DMS53 (cell line): Measurements from ENCODE around the gene SLC51A.

Source experiments
- DNase-seq: peaks from one replicate; lab custom pipeline; 2025; lab: John Stamatoyannopoulos, UW

Gene SLC51A

GRCh38 chr3:196215493-196216020, 777 bp upstream of the SLC51A start:
- no peak for DNase-seq

- DNase-seq = no peak
Measured at GRCh38 chr3:196216681-196217211, 412 bp downstream of the SLC51A start.

GRCh38 chr3:196217307-196218154, 1.2 kb downstream of the SLC51A start:
- peak; percentile 18 for DNase-seq

- peak; percentile 56 for DNase-seq
Measured at GRCh38 chr3:196218155-196218712, 1.9 kb downstream of the SLC51A start.

GRCh38 chr3:196219194-196219969, 3.0 kb downstream of the SLC51A start:
- DNase-seq = peak; percentile 82

GRCh38 chr3:196219970-196220311, 3.6 kb downstream of the SLC51A start:
- DNase-seq = no peak

GRCh38 chr3:196220587-196220986, 4.3 kb downstream of the SLC51A start:
- no peak for DNase-seq

GRCh38 chr3:196220991-196221390, 4.7 kb downstream of the SLC51A start:
- DNase-seq = no peak

- DNase-seq = peak; percentile 82
Measured at GRCh38 chr3:196222876-196223595, 6.7 kb downstream of the SLC51A start.

GRCh38 chr3:196225086-196225485, 8.8 kb downstream of the SLC51A start:
- DNase-seq = no peak

GRCh38 chr3:196225763-196226364, 9.5 kb downstream of the SLC51A start:
- no peak for DNase-seq

GRCh38 chr3:196227121-196227561, 10.8 kb downstream of the SLC51A start:
- no peak for DNase-seq

- no peak for DNase-seq
Measured at GRCh38 chr3:196227629-196228493, 11.5 kb downstream of the SLC51A start.

GRCh38 chr3:196232154-196232881, 16.0 kb downstream of the SLC51A start:
- no peak for DNase-seq

GRCh38 chr3:196232882-196233251, 16.5 kb downstream of the SLC51A start:
- no peak for DNase-seq

- DNase-seq = no peak
Measured at GRCh38 chr3:196235452-196236122, 19.3 kb downstream of the SLC51A start.

GRCh38 chr3:196236223-196236622, 19.9 kb downstream of the SLC51A start:
- DNase-seq = no peak

- no peak for DNase-seq
Measured at GRCh38 chr3:196237203-196237602, 20.9 kb downstream of the SLC51A start.
